HG03442 (cell line): ENCODE data around the gene YY1.

Experiments
- ATAC-seq: cut with Tn5 transposase; IDR thresholded peaks from one replicate; pipeline ENCODE4 v1.9.1; 2021; ENCODE audit warnings: mild to moderate bottlenecking, moderate library complexity; ENCODE audit not compliant: unreplicated experiment

The YY1 gene

GRCh38 chr14:100241279-100241678 lies 2.3 kb downstream of the YY1 start:
- no peak for ATAC-seq

- ATAC-seq, result no peak
Observed at GRCh38 chr14:100243020-100243419, 4.1 kb downstream of the YY1 start.

- ATAC-seq, result no peak
Observed at GRCh38 chr14:100246809-100247428, 8.0 kb downstream of the YY1 start.

- no peak for ATAC-seq
Observed at GRCh38 chr14:100250732-100251465, 12.0 kb downstream of the YY1 start.

GRCh38 chr14:100252684-100253083 lies 13.7 kb downstream of the YY1 start:
- no peak for ATAC-seq

GRCh38 chr14:100256339-100256895 lies 17.5 kb downstream of the YY1 start:
- peak; percentile 49 for ATAC-seq

GRCh38 chr14:100261621-100262020 lies 22.7 kb downstream of the YY1 start:
- ATAC-seq, result no peak

- ATAC-seq, result no peak
Observed at GRCh38 chr14:100262545-100262944, 23.6 kb downstream of the YY1 start.

GRCh38 chr14:100263141-100263540 lies 24.2 kb downstream of the YY1 start:
- ATAC-seq, result no peak

GRCh38 chr14:100267990-100268389 lies 29.0 kb downstream of the YY1 start:
- no peak for ATAC-seq

GRCh38 chr14:100268591-100269207 lies 29.8 kb downstream of the YY1 start:
- no peak for ATAC-seq

GRCh38 chr14:100271247-100271939 lies 32.4 kb downstream of the YY1 start:
- ATAC-seq, result no peak

GRCh38 chr14:100274250-100274649 lies 35.3 kb downstream of the YY1 start:
- no peak for ATAC-seq

- no peak for ATAC-seq
Observed at GRCh38 chr14:100275214-100275613, 36.3 kb downstream of the YY1 start.

- ATAC-seq, result no peak
Observed at GRCh38 chr14:100278702-100279101, 39.8 kb downstream of the YY1 start.

GRCh38 chr14:100279133-100279532 lies 40.2 kb downstream of the YY1 start:
- ATAC-seq, result no peak

GRCh38 chr14:100279563-100279962 lies 40.6 kb downstream of the YY1 start:
- ATAC-seq, result no peak

- ATAC-seq, result no peak
Observed at GRCh38 chr14:100281286-100282082, 42.5 kb downstream of the YY1 start.

- ATAC-seq, result no peak
Observed at GRCh38 chr14:100282083-100282350, 43.1 kb downstream of the YY1 start.

GRCh38 chr14:100282766-100283419 lies 43.9 kb downstream of the YY1 start:
- ATAC-seq, result no peak
